Hepatocyte (in vitro differentiated cells): Measurements from ENCODE around the gene ASAP2.

Experiments
- CTCF ChIP-seq: fragments of 200-600 bp; sonication (generic); IDR thresholded peaks from 2 replicates; pipeline ENCODE4 v1.5.1; 2016; ENCODE audit warnings: antibody characterized with exemption, mild to moderate bottlenecking; ENCODE audit not compliant: poor library complexity
- EZH2 ChIP-seq: fragments of 200-600 bp; sonication (generic); IDR thresholded peaks from 2 replicates; pipeline ENCODE4 v1.6.1; 2016; ENCODE audit warnings: antibody characterized with exemption, mild to moderate bottlenecking, borderline replicate concordance

GRCh38 chr2:9229470-9229820 is 22.8 kb downstream of the ASAP2 start:
- TF ChIP-seq CTCF = no peak
- no peak for TF ChIP-seq EZH2
